ENCODE measurements around the gene HEXD.

HEXD gene

GRCh38 chr17:82424001-82424862 lies 6.1 kb downstream of the HEXD start:
- Histone ChIP-seq H3K36me3 (ENCODE audit: insufficient read depth, low read length) (peaks cover 21% of the 10 kb centered on the region), H3K27me3 (ENCODE audit: insufficient read depth, low read length, poor library complexity) (no peaks in the 10 kb centered on the region), H3K4me1 (ENCODE audit: insufficient read depth, low read length) (peaks cover 14% of the 10 kb centered on the region), H3K79me2 (ENCODE audit: insufficient read depth, low read length) (peaks cover 8% of the 10 kb centered on the region; the same call in 1 of the 2 replicates), H3K4me2 (ENCODE audit: insufficient read depth, low read length) (no peak overlapping the region), H3K9me3 (ENCODE audit: insufficient read depth, low read length, severe bottlenecking) (no peaks in the 10 kb centered on the region), H4K20me1 (ENCODE audit: insufficient read depth, low read length) (no peaks in the 10 kb centered on the region), H3K9ac (ENCODE audit: low read depth, low read length) (no peak overlapping the region), H2AFZ (ENCODE audit: low read depth, low read length) (no peak overlapping the region), H3K27ac (ENCODE audit: low read length) (no peak overlapping the region), H3K4me3 (ENCODE audit: low read depth in 1 of 2, low read length in 2 of 2) (no peak overlapping the region)
- DNase-seq (peak; percentile 61), ATAC-seq (ENCODE audit: insufficient read depth, low read depth) (peak; percentile 64)
- TF ChIP-seq EZH2 (IDR thresholded peaks at IDR 0.05; ENCODE audit: borderline replicate concordance, low read depth, low read length, severe bottlenecking) (no peak), CTCF (IDR thresholded peaks at IDR 0.05; ENCODE audit: borderline replicate concordance, extremely low read depth, low read length, poor library complexity, severe bottlenecking) (peak; percentile 83)

- Histone ChIP-seq H3K27me3 (ENCODE audit: insufficient read depth, low read length, poor library complexity) (no peaks in the 10 kb centered on the region), H3K27ac (ENCODE audit: low read length) (no peak overlapping the region), H3K79me2 (ENCODE audit: insufficient read depth, low read length) (peaks cover 5% of the 10 kb centered on the region; the same call in 1 of the 2 replicates), H3K36me3 (ENCODE audit: insufficient read depth, low read length) (peaks cover 19% of the 10 kb centered on the region), H3K4me2 (ENCODE audit: insufficient read depth, low read length) (no peak overlapping the region), H3K4me3 (ENCODE audit: low read depth in 1 of 2, low read length in 2 of 2) (no peak overlapping the region), H3K9ac (ENCODE audit: low read depth, low read length) (no peak overlapping the region), H2AFZ (ENCODE audit: low read depth, low read length) (no peak overlapping the region), H4K20me1 (ENCODE audit: insufficient read depth, low read length) (no peaks in the 10 kb centered on the region), H3K9me3 (ENCODE audit: insufficient read depth, low read length, severe bottlenecking) (no peaks in the 10 kb centered on the region), H3K4me1 (ENCODE audit: insufficient read depth, low read length) (peaks cover 8% of the 10 kb centered on the region)
- no peak for TF ChIP-seq EZH2 (IDR thresholded peaks at IDR 0.05; ENCODE audit: borderline replicate concordance, low read depth, low read length, severe bottlenecking)
- DNase-seq (no peak), ATAC-seq (ENCODE audit: insufficient read depth, low read depth) (no peak)
Measured at GRCh38 chr17:82424863-82425159, 6.7 kb downstream of the HEXD start.

GRCh38 chr17:82428546-82428945 lies 10.4 kb downstream of the HEXD start:
- Histone ChIP-seq H3K4me3 (ENCODE audit: low read depth in 1 of 2, low read length in 2 of 2) (no peak overlapping the region), H3K9ac (ENCODE audit: low read depth, low read length) (no peak overlapping the region), H3K4me1 (ENCODE audit: insufficient read depth, low read length) (0 out of 2 replicates have a peak, but pooled peaks cover 3% of the 10 kb centered on the region), H3K27me3 (ENCODE audit: insufficient read depth, low read length, poor library complexity) (no peaks in the 10 kb centered on the region), H3K9me3 (ENCODE audit: insufficient read depth, low read length, severe bottlenecking) (no peaks in the 10 kb centered on the region), H3K36me3 (ENCODE audit: insufficient read depth, low read length) (peaks cover 7% of the 10 kb centered on the region; the same call in 1 of the 2 replicates), H3K79me2 (ENCODE audit: insufficient read depth, low read length) (no peaks in the 10 kb centered on the region), H4K20me1 (ENCODE audit: insufficient read depth, low read length) (no peaks in the 10 kb centered on the region), H2AFZ (ENCODE audit: low read depth, low read length) (no peak overlapping the region), H3K4me2 (ENCODE audit: insufficient read depth, low read length) (no peak overlapping the region), H3K27ac (ENCODE audit: low read length) (no peak overlapping the region; the same call in 1 of the 2 replicates)
- no peak for DNase-seq
- TF ChIP-seq CTCF (IDR thresholded peaks at IDR 0.05; ENCODE audit: borderline replicate concordance, extremely low read depth, low read length, poor library complexity, severe bottlenecking) (no peak), EZH2 (IDR thresholded peaks at IDR 0.05; ENCODE audit: borderline replicate concordance, low read depth, low read length, severe bottlenecking) (no peak)
- ATAC-seq (ENCODE audit: insufficient read depth, low read depth), result no peak

GRCh38 chr17:82429824-82430223 lies 11.7 kb downstream of the HEXD start:
- Histone ChIP-seq H3K4me1 (ENCODE audit: insufficient read depth, low read length) (peaks cover 7% of the 10 kb centered on the region; the same call in 1 of the 2 replicates), H3K79me2 (ENCODE audit: insufficient read depth, low read length) (no peaks in the 10 kb centered on the region), H3K4me3 (ENCODE audit: low read depth in 1 of 2, low read length in 2 of 2) (no peak overlapping the region), H3K27ac (ENCODE audit: low read length) (no peak overlapping the region), H3K27me3 (ENCODE audit: insufficient read depth, low read length, poor library complexity) (no peaks in the 10 kb centered on the region), H2AFZ (ENCODE audit: low read depth, low read length) (no peak overlapping the region), H3K36me3 (ENCODE audit: insufficient read depth, low read length) (0 out of 2 replicates have a peak, but pooled peaks cover 7% of the 10 kb centered on the region), H4K20me1 (ENCODE audit: insufficient read depth, low read length) (no peaks in the 10 kb centered on the region), H3K9me3 (ENCODE audit: insufficient read depth, low read length, severe bottlenecking) (no peaks in the 10 kb centered on the region), H3K9ac (ENCODE audit: low read depth, low read length) (no peak overlapping the region), H3K4me2 (ENCODE audit: insufficient read depth, low read length) (no peak overlapping the region)
- DNase-seq (no peak), ATAC-seq (ENCODE audit: insufficient read depth, low read depth) (no peak)
- no peak for TF ChIP-seq CTCF (IDR thresholded peaks at IDR 0.05; ENCODE audit: borderline replicate concordance, extremely low read depth, low read length, poor library complexity, severe bottlenecking)
- no peak for TF ChIP-seq EZH2 (IDR thresholded peaks at IDR 0.05; ENCODE audit: borderline replicate concordance, low read depth, low read length, severe bottlenecking)

Data from DND-41 (cell line).